OCI-LY1 (cell line): ENCODE data around the gene AGK.

Experiments used
- H2AFZ ChIP-seq: fragments of 200-600 bp; sonication (generic), shearing (Covaris generic); 2 replicates; pipeline ENCODE4 v1.6.0; 2014; ENCODE audit warnings: antibody characterized with exemption, mild to moderate bottlenecking, low read length
- H3F3A ChIP-seq: fragments of 200-600 bp; sonication (generic), shearing (Covaris generic); 2 replicates; pipeline ENCODE4 v1.6.0; 2014; ENCODE audit warnings: mild to moderate bottlenecking, antibody characterized with exemption, low read length, moderate library complexity; ENCODE audit not compliant: insufficient read depth
- H3K27ac ChIP-seq: fragments of 200-600 bp; sonication (generic); 2 replicates; pipeline ENCODE4 v1.5.1; 2014; ENCODE audit warnings: low read length, mixed run types, mild to moderate bottlenecking, low read depth; ENCODE audit not compliant: poor library complexity, severe bottlenecking
- H3K27me3 ChIP-seq: fragments of 200-600 bp; sonication (generic); 2 replicates; pipeline ENCODE4 v1.6.0; 2014; ENCODE audit warnings: antibody characterized with exemption, mild to moderate bottlenecking, low read length, moderate library complexity; ENCODE audit not compliant: insufficient read depth
- H3K36me3 ChIP-seq: fragments of 200-600 bp; sonication (generic); 2 replicates; pipeline ENCODE4 v1.6.1; 2014; ENCODE audit warnings: mild to moderate bottlenecking, antibody characterized with exemption, low read length, moderate library complexity, mixed read lengths; ENCODE audit not compliant: insufficient read depth
- H3K4me1 ChIP-seq: fragments of 200-600 bp; sonication (generic); 2 replicates; pipeline ENCODE4 v1.5.1; 2014; ENCODE audit warnings: mild to moderate bottlenecking, low read length, moderate library complexity; ENCODE audit not compliant: insufficient read depth, severe bottlenecking
- H3K4me2 ChIP-seq: fragments of 200-600 bp; sonication (generic), shearing (Covaris generic); 2 replicates; pipeline ENCODE4 v1.6.1; 2014; ENCODE audit warnings: low read length
- H3K4me3 ChIP-seq: fragments of 200-600 bp; sonication (generic); 2 replicates; pipeline ENCODE4 v1.5.1; 2014; ENCODE audit warnings: low read length, low read depth, mild to moderate bottlenecking, mixed read lengths; ENCODE audit not compliant: poor library complexity, severe bottlenecking
- H3K79me2 ChIP-seq: fragments of 200-600 bp; shearing (Covaris generic); 2 replicates; pipeline ENCODE4 v1.6.1; 2016; ENCODE audit warnings: mixed run types, low read length, mixed read lengths; ENCODE audit not compliant: insufficient read depth
- H3K9ac ChIP-seq: fragments of 200-600 bp; sonication (generic), shearing (Covaris generic); 2 replicates; pipeline ENCODE4 v1.6.1; 2014; ENCODE audit warnings: mild to moderate bottlenecking, low read length, mixed read lengths
- H3K9me2 ChIP-seq: fragments of 200-600 bp; sonication (generic), shearing (Covaris generic); 2 replicates; pipeline ENCODE4 v1.6.1; 2014; ENCODE audit warnings: low read depth, mild to moderate bottlenecking, low read length, mixed read lengths
- H3K9me3 ChIP-seq: fragments of 200-600 bp; shearing (Covaris generic); 2 replicates; pipeline ENCODE4 v1.6.1; 2014; ENCODE audit warnings: low read length, mixed read lengths
- H4K20me1 ChIP-seq: fragments of 200-600 bp; sonication (generic), shearing (Covaris generic); 2 replicates; pipeline ENCODE4 v1.6.0; 2016; ENCODE audit warnings: mild to moderate bottlenecking, low read length; ENCODE audit not compliant: insufficient read depth
- EZH2 ChIP-seq: fragments of 200-600 bp; sonication (generic), shearing (Covaris generic); IDR thresholded peaks from 2 replicates; pipeline ENCODE4 v1.8.0; 2017; ENCODE audit warnings: borderline replicate concordance, mixed run types, mild to moderate bottlenecking, antibody characterized with exemption, low read length, moderate library complexity, mixed read lengths
- TF ChIP-seq, protein P1 (sequence below): fragments of 200-600 bp; sonication (generic), shearing (Covaris generic); IDR thresholded peaks from 2 replicates; pipeline ENCODE4 v1.5.1; 2017; ENCODE audit warnings: mild to moderate bottlenecking, antibody characterized with exemption, low read length, moderate library complexity, mixed read lengths

Gene AGK

DNA sequence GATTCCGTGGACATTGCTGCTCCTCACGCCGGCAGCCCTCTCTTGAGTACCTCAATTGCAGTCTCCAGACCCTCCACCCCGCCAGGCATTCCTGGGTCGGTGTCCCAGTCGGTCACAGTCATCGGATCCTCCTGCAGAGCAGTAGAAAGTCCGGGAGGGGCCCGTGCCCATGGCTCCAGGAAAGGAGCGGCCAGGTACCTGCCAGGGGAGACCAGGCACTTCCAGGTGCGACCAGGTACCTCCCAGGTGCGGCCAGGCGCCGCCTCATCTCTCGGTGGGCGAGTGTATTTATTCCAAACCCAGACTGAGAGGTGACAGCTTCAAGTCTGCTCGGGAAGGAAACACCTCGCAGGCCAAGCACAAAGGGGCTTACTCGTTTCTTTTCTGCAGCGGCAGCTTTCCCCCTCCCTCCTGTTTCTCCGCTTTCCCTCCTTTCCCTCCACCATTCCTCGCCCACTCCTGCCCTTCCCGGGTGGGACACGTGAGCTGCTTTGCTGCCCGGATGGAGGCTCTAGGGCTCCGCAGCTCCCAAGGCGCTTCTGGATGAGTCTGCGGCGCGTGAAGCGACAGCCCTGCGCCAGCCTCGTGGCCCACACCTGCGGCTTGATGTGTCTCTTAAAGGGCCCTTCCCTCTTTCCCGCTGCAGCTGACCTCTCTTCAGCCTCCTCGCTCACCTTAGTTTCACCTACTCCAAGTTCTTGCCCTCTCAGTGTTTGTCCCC, 39.4 kb upstream of the AGK start:
- Histone ChIP-seq H3K79me2 (no peaks in the 10 kb centered on the region), H3K27me3 (peaks cover 8% of the 10 kb centered on the region; the same call in 1 of the 2 replicates), H2AFZ (no peak overlapping the region), H3K36me3 (no peaks in the 10 kb centered on the region), H3K27ac (no peak overlapping the region), H3K9me2 (no peaks in the 10 kb centered on the region), H3K4me1 (no peaks in the 10 kb centered on the region), H3K9me3 (no peaks in the 10 kb centered on the region), H3K4me3 (peak overlapping the region; percentile 26), H3F3A (no peaks in the 10 kb centered on the region), H3K9ac (no peak overlapping the region), H3K4me2 (peak overlapping the region; percentile 18; the same call in 1 of the 2 replicates), H4K20me1 (no peaks in the 10 kb centered on the region)
- no peak for TF ChIP-seq EZH2
- TF ChIP-seq, protein P1, sequence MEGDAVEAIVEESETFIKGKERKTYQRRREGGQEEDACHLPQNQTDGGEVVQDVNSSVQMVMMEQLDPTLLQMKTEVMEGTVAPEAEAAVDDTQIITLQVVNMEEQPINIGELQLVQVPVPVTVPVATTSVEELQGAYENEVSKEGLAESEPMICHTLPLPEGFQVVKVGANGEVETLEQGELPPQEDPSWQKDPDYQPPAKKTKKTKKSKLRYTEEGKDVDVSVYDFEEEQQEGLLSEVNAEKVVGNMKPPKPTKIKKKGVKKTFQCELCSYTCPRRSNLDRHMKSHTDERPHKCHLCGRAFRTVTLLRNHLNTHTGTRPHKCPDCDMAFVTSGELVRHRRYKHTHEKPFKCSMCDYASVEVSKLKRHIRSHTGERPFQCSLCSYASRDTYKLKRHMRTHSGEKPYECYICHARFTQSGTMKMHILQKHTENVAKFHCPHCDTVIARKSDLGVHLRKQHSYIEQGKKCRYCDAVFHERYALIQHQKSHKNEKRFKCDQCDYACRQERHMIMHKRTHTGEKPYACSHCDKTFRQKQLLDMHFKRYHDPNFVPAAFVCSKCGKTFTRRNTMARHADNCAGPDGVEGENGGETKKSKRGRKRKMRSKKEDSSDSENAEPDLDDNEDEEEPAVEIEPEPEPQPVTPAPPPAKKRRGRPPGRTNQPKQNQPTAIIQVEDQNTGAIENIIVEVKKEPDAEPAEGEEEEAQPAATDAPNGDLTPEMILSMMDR, result no peak

DNA sequence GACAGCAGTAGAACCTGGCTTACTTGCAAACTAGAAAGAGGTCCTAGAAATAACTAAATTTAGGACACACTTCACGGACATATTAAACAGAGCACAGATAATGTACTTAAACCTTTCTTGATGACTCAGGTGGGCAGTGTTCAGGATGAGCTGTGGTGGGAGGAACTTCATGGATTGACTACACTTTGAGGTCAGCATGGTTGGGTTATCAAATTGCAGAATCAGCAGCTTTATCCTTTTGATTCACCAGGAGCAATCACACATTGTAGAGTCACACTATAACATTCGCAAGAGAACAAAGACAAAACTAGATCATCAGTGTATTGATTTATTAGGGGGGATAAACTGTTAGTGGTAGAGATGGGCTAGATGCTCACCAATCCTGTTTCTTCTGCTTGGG, 38.6 kb upstream of the AGK start:
- Histone ChIP-seq H3K4me2 (no peak overlapping the region), H3K79me2 (no peaks in the 10 kb centered on the region), H3K27ac (no peak overlapping the region), H3K27me3 (peaks cover 8% of the 10 kb centered on the region; the same call in 1 of the 2 replicates), H3F3A (no peaks in the 10 kb centered on the region), H3K4me3 (no peak overlapping the region), H3K9ac (no peak overlapping the region), H3K9me3 (no peaks in the 10 kb centered on the region), H2AFZ (no peak overlapping the region), H3K36me3 (no peaks in the 10 kb centered on the region), H4K20me1 (no peaks in the 10 kb centered on the region), H3K9me2 (no peaks in the 10 kb centered on the region), H3K4me1 (no peaks in the 10 kb centered on the region)
- no peak for TF ChIP-seq EZH2
- TF ChIP-seq, protein P1, result no peak

DNA sequence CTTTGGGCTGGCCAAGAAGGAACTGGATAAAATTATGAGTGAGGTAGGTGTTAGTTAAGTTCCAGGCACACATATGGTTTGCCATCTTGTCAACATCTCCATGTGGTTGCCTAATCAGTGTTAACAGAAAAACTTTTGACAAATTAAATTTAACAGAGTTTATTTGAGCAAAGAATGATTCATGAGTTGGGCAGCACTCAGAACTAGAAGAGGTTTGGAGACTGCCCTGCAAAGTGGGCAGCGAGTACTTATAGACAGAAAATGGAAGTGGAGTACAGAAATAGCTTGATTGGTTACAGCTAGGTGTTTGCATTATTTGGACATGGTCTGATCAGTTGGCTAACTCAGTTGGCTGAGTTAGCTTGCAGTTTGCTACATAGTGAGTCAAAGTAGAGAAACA, 37.5 kb upstream of the AGK start:
- no peaks in the 10 kb centered on the region for H3K79me2 ChIP-seq
- no peaks in the 10 kb centered on the region for H3K9me2 ChIP-seq
- no peaks in the 10 kb centered on the region for H3F3A ChIP-seq
- no peaks in the 10 kb centered on the region for H3K9me3 ChIP-seq
- H3K4me2 ChIP-seq, result no peak overlapping the region
- H2AFZ ChIP-seq, result no peak overlapping the region
- H3K9ac ChIP-seq, result no peak overlapping the region
- no peaks in the 10 kb centered on the region for H3K36me3 ChIP-seq
- no peak overlapping the region for H3K4me3 ChIP-seq
- no peaks in the 10 kb centered on the region for H4K20me1 ChIP-seq
- no peak overlapping the region for H3K27ac ChIP-seq
- TF ChIP-seq, protein P1, result no peak
- no peak for TF ChIP-seq EZH2
- peaks cover 7% of the 10 kb centered on the region; the same call in 1 of the 2 replicates for H3K27me3 ChIP-seq
- no peaks in the 10 kb centered on the region for H3K4me1 ChIP-seq
